ENCODE data around the gene BCL2L1. TPM values are rescaled to one million over a fixed set of nuclear protein-coding genes. Genes with fewer than 3 reads are reported as not detected.
A peak's percentile ranks its signal among the peaks of the same experiment; 100 is the strongest.

Gene BCL2L1
- polyA plus RNA-seq, 1 of the 3 experiments (the other 2 are of a cell fraction) = 99.9 TPM

GRCh38 chr20:31723319-31724078, 831 bp upstream of the BCL2L1 start:
- H3K9me2 ChIP-seq = no peaks in the 10 kb centered on the region
- H3K4me1 ChIP-seq (ENCODE audit: control insufficient read depth in 1 of 2, insufficient read depth in 2 of 2, low read depth in 1 of 2, low read length in 1 of 2) = peaks cover 18 to 35% of the 10 kb centered on the region in 2 experiments
- ChIA-PET POLR2A (interaction anchor here (0.6 to 3.4 kb wide), 18 partner anchors 10 to 166 kb away, joined by 3 to 31 read pairs (median 4); partner anchors contain the start of genes ID1 and TPX2), CTCF (interaction anchor here (0.6 to 11.2 kb wide), 49 partner anchors 10 to 175 kb away, joined by 3 to 288 read pairs (median 6); partner anchors contain the start of genes ID1 and TPX2)
- H3K4me3 ChIP-seq (ENCODE audit: low read depth in 2 of 2, low read length in 1 of 2) = peak overlapping the region; percentile 59 to 81
- H3F3A ChIP-seq (replicated peaks; ENCODE audit: insufficient read depth) = peaks cover 14% of the 10 kb centered on the region
- no peaks in the 10 kb centered on the region for H3K27me3 ChIP-seq (ENCODE audit: insufficient read depth)
- 0 out of 2 replicates have a peak overlapping the region, but pooled peaks have one; percentile 71 for H2AFZ ChIP-seq (ENCODE audit: low read depth)
- peak; percentile 43; the same call in 1 of the 2 replicates for TF ChIP-seq SIN3A (IDR thresholded peaks at IDR 0.05; ENCODE audit: borderline replicate concordance, low read depth, low read length)
- TF ChIP-seq RAD21 (IDR thresholded peaks at IDR 0.05; ENCODE audit: low read length) = peak; percentile 94
- peak; percentile 62; the same call in 1 of the 2 replicates for TF ChIP-seq ELF1 (IDR thresholded peaks at IDR 0.05)
- peak; percentile 99 for TF ChIP-seq PBX3 (IDR thresholded peaks at IDR 0.05)
- TF ChIP-seq MAX (IDR thresholded peaks at IDR 0.05; ENCODE audit: low read depth) = peak; percentile 5; the same call in 1 of the 2 replicates
- peak; percentile 79 for TF ChIP-seq IRF3 (IDR thresholded peaks at IDR 0.05; ENCODE audit: low read depth, low read length)
- TF ChIP-seq NRF1 (IDR thresholded peaks at IDR 0.05; ENCODE audit: low read depth, low read length) = peak; percentile 40; the same call in 1 of the 2 replicates
- TF ChIP-seq SMC3 (IDR thresholded peaks at IDR 0.05; ENCODE audit: low read depth, low read length) = peak; percentile 91
- peak; percentile 94 for TF ChIP-seq CTCF (IDR thresholded peaks at IDR 0.05)
- TF ChIP-seq REST (IDR thresholded peaks at IDR 0.05; ENCODE audit: low read depth, low read length) = no peak
- peak; percentile 73 for TF ChIP-seq CHD2 (IDR thresholded peaks at IDR 0.05; ENCODE audit: low read length, partially characterized antibody)
- peak; percentile 75 for TF ChIP-seq MXI1 (IDR thresholded peaks at IDR 0.05; ENCODE audit: low read depth, low read length)
- TF ChIP-seq YY1 (IDR thresholded peaks at IDR 0.05; ENCODE audit: low read depth) = no peak; the same call in 1 of the 2 replicates
- TF ChIP-seq TAF1 (IDR thresholded peaks at IDR 0.05; ENCODE audit: borderline replicate concordance, low read depth, low read length) = peak; percentile 45; the same call in 1 of the 2 replicates
- peak; percentile 73 for TF ChIP-seq GABPA (IDR thresholded peaks at IDR 0.05; ENCODE audit: low read depth)
- 0 out of 2 replicates have a peak, but pooled peaks have one; percentile 15 for TF ChIP-seq RCOR1 (IDR thresholded peaks at IDR 0.05; ENCODE audit: low read length)
- TF ChIP-seq JUND (IDR thresholded peaks at IDR 0.05) = no peak
- no peak for TF ChIP-seq USF1 (IDR thresholded peaks at IDR 0.05; ENCODE audit: borderline replicate concordance, low read depth)
- H4K20me1 ChIP-seq (ENCODE audit: insufficient read depth) = no peaks in the 10 kb centered on the region
- H3K27ac ChIP-seq (ENCODE audit: low read depth in 2 of 2, low read length in 1 of 2) = peak overlapping the region; percentile 98 to 100
- peaks cover 25 to 29% of the 10 kb centered on the region in 2 experiments for H3K36me3 ChIP-seq (replicated peaks in 1 of 2; ENCODE audit: control insufficient read depth in 1 of 2, insufficient read depth in 2 of 2, low read length in 1 of 2)
- no peaks in the 10 kb centered on the region for H3K9me3 ChIP-seq
- WGBS (ENCODE audit: low lambda C conversion rate) = under 1% methylated on average over 18 of the region's 77 CpGs
- H3K9ac ChIP-seq = peak overlapping the region; percentile 100
- peak; percentile 99 for DNase-seq
- H3K4me2 ChIP-seq = peak overlapping the region; percentile 97
- peaks cover 48% of the 10 kb centered on the region for H3K79me2 ChIP-seq (ENCODE audit: insufficient read depth)

Measured in SK-N-SH (cell line).